HK-2 (cell line): ENCODE data around the gene HEXA.
A peak's percentile ranks its signal among the peaks of the same experiment; 100 is the strongest.
"Not testable (repeated sequence)": the region's sequence is repeated elsewhere in the genome, so short reads cannot be mapped to it uniquely, and the experiment has no call there.

Experiments used
- DNase-seq: peaks from one replicate; pipeline ENCODE4 v3.0.0-alpha.2; 2018; ENCODE audit not compliant: unreplicated experiment

Gene HEXA

GRCh38 chr15:72375846-72376581, at the start of gene HEXA:
Gene HEXA (minus strand): TSS chr15:72376014. CDS start chr15:72375972, 42 bp downstream.
- peak; percentile 90 for DNase-seq

- DNase-seq: no peak
Measured at GRCh38 chr15:72423256-72423655, 47.4 kb upstream of the HEXA start.

- no peak for DNase-seq
Measured at GRCh38 chr15:72421484-72421883, 45.7 kb upstream of the HEXA start.

GRCh38 chr15:72420576-72420975, 44.8 kb upstream of the HEXA start:
- DNase-seq: no peak

- not testable (repeated sequence) for DNase-seq
Measured at GRCh38 chr15:72419768-72420167, 44.0 kb upstream of the HEXA start.

GRCh38 chr15:72415304-72415703, 39.5 kb upstream of the HEXA start:
- DNase-seq: no peak

GRCh38 chr15:72413337-72413736, 37.5 kb upstream of the HEXA start:
- not testable (repeated sequence) for DNase-seq

- DNase-seq: no peak
Measured at GRCh38 chr15:72411544-72411943, 35.7 kb upstream of the HEXA start.

GRCh38 chr15:72411111-72411510, 35.3 kb upstream of the HEXA start:
- no peak for DNase-seq

GRCh38 chr15:72406936-72407335, 31.1 kb upstream of the HEXA start:
- no peak for DNase-seq

GRCh38 chr15:72404841-72405240, 29.0 kb upstream of the HEXA start:
- DNase-seq: no peak

- DNase-seq: no peak
Measured at GRCh38 chr15:72404356-72404755, 28.5 kb upstream of the HEXA start.

- DNase-seq: no peak
Measured at GRCh38 chr15:72402726-72403125, 26.9 kb upstream of the HEXA start.

GRCh38 chr15:72398648-72399047, 22.8 kb upstream of the HEXA start:
- DNase-seq: no peak

GRCh38 chr15:72397796-72398588, 22.2 kb upstream of the HEXA start, which contains the start of gene TMEM202:
Gene TMEM202 (plus strand): TSS chr15:72398305. CDS start chr15:72398327, 22 bp downstream.
- DNase-seq: no peak

GRCh38 chr15:72396331-72396730, 20.5 kb upstream of the HEXA start:
- DNase-seq: not testable (repeated sequence)

GRCh38 chr15:72389231-72389630, 13.4 kb upstream of the HEXA start:
- DNase-seq: no peak

- DNase-seq: no peak
Measured at GRCh38 chr15:72387741-72388140, 11.9 kb upstream of the HEXA start.

- no peak for DNase-seq
Measured at GRCh38 chr15:72382146-72382545, 6.3 kb upstream of the HEXA start.

- no peak for DNase-seq
Measured at GRCh38 chr15:72380743-72381142, 4.9 kb upstream of the HEXA start.

- DNase-seq: no peak
Measured at GRCh38 chr15:72379856-72380430, 4.1 kb upstream of the HEXA start.

GRCh38 chr15:72379106-72379505, 3.3 kb upstream of the HEXA start:
- DNase-seq: not testable (repeated sequence)

GRCh38 chr15:72377331-72377730, 1.5 kb upstream of the HEXA start:
- DNase-seq: no peak
